BJ (cell line): ENCODE data around the gene TOMM5. TPM values are rescaled to one million over a fixed set of nuclear protein-coding genes. Genes with fewer than 3 reads are reported as not detected.

Source experiments
- CTCF ChIA-PET: fragments of 350-600 bp; formaldehyde crosslinking; extraction: SDS; loops from one replicate; lab custom pipeline; 2021; ENCODE audit warnings: antibody characterized with exemption, inconsistent platforms; lab: Yijun Ruan, JAX
- POLR2A ChIA-PET: fragments of 300-600 bp; sonication (Branson Sonifier 250); formaldehyde crosslinking; extraction: SDS; loops from one replicate; lab custom pipeline; 2021; ENCODE audit warnings: antibody characterized with exemption; lab: Charles Lee
- DNase-seq: peaks from one replicate; pipeline ENCODE4 v3.0.0-alpha.2; 2011; ENCODE audit warnings: low read depth
- H3K27me3 ChIP-seq: 2 replicates; pipeline ENCODE4 v1.6.0; 2011; ENCODE audit warnings: low read length; ENCODE audit not compliant: control insufficient read depth, insufficient read depth
- H3K36me3 ChIP-seq: 2 replicates; pipeline ENCODE4 v1.5.1; 2011; ENCODE audit warnings: low read length; ENCODE audit not compliant: control insufficient read depth, insufficient read depth
- H3K4me3 ChIP-seq: 2 replicates; pipeline ENCODE4 v1.5.1; 2011; ENCODE audit warnings: low read depth, mild to moderate bottlenecking, control low read depth, low read length
- CTCF ChIP-seq: IDR thresholded peaks from 2 replicates; pipeline ENCODE4 v1.5.1; 2011; ENCODE audit warnings: low read depth, mild to moderate bottlenecking, control low read depth, inconsistent platforms, low read length, moderate library complexity; ENCODE audit not compliant: insufficient read depth
- polyA plus RNA-seq: library from polyadenylated mRNA; depleted of rRNA; stranded (reverse); fragments of >200 nt; gene quantifications from 2 replicates; pipeline ENCODE4 v1.2.3, GENCODE V29; 2011

TOMM5 gene
- polyA plus RNA-seq, 1 experiment, result 109 TPM

GRCh38 chr9:37559855-37560592 lies 32.4 kb downstream of the TOMM5 start:
- H3K36me3 ChIP-seq, result no peaks in the 10 kb centered on the region; the same call in 1 of the 2 replicates
- ChIA-PET CTCF (no interaction called here), POLR2A (no interaction called here)
- TF ChIP-seq CTCF, result no peak
- no peak overlapping the region for H3K4me3 ChIP-seq
- DNase-seq, result no peak
- no peaks in the 10 kb centered on the region for H3K27me3 ChIP-seq

GRCh38 chr9:37559125-37559524 lies 33.3 kb downstream of the TOMM5 start:
- no peak for TF ChIP-seq CTCF
- CTCF ChIA-PET, result no interaction called here
- POLR2A ChIA-PET, result no interaction called here

GRCh38 chr9:37555786-37556185 lies 36.6 kb downstream of the TOMM5 start:
- Histone ChIP-seq H3K4me3 (no peak overlapping the region), H3K27me3 (no peaks in the 10 kb centered on the region), H3K36me3 (no peaks in the 10 kb centered on the region)
- TF ChIP-seq CTCF, result no peak
- ChIA-PET POLR2A (interaction anchor here (1.0 kb wide), 1 partner anchor 69 kb away, joined by 3 read pairs; no protein-coding TSS in a partner anchor), CTCF (no interaction called here)
- peak; percentile 47 for DNase-seq

More at GRCh38 chr9:37559125-37559524, 33.3 kb downstream of the TOMM5 start:
- no peak for DNase-seq
- Histone ChIP-seq H3K36me3 (no peaks in the 10 kb centered on the region; the same call in 1 of the 2 replicates), H3K27me3 (no peaks in the 10 kb centered on the region), H3K4me3 (no peak overlapping the region)

- ChIA-PET POLR2A (no interaction called here), CTCF (no interaction called here)
These were observed 38.1 kb downstream of the TOMM5 start for GRCh38 chr9:37554318-37554717.

More at GRCh38 chr9:37554318-37554717, 38.1 kb downstream of the TOMM5 start:
- Histone ChIP-seq H3K27me3 (no peaks in the 10 kb centered on the region), H3K4me3 (no peak overlapping the region), H3K36me3 (no peaks in the 10 kb centered on the region)
- TF ChIP-seq CTCF, result no peak
- DNase-seq, result no peak
